Stimulated activated CD4-positive, alpha-beta T cell treated with anti-CD3 and anti-CD28 coated beads, Interleukin-4, amount 100 ng/mL, for 48 hours (primary cell): ENCODE data around the gene PCDH9.

Experiments used
- DNase-seq, 2 donors: peaks; one replicate each; pipeline ENCODE4 v3.0.0-alpha.2; 2020; ENCODE audit warnings: low read depth in 2 of 2

The PCDH9 gene

DNA sequence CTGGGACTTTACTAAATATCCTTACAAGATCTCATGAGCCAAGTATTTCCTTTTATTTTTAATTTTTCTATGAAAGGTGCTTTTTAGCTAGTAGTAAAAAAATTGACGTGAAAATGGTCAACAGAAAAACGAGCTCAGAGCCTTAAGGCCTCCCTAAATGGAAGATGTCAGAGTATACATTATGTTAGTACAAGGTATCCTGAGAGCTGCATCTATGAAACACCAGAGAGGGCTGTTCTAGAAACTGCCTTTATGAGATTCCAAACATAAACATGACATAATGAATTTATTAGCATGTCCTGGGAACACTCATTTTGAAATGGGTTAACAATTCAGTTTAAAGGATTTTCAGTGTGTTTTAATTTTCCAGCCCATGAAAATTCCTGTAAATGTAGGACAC is 146.6 kb downstream of the PCDH9 start:
- no peak for DNase-seq

DNA sequence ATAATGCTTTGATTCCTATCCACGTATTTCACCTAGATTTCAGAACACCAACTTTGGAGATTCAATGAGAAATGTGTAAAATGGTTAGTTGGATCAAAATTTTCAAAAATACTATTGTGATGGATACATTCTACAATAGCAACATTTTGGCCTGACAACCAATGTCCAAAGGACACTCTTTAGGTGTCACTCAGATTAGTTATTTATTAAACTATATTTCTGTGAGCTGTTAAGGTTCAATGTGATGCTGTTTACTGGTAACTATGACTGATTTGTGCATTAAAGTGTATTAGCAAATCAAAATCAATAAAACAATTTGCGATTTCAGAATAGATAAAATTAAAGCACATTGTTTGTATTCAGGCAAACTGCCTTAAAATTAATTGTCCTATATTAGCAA is 149.8 kb downstream of the PCDH9 start:
- no peak for DNase-seq

DNA sequence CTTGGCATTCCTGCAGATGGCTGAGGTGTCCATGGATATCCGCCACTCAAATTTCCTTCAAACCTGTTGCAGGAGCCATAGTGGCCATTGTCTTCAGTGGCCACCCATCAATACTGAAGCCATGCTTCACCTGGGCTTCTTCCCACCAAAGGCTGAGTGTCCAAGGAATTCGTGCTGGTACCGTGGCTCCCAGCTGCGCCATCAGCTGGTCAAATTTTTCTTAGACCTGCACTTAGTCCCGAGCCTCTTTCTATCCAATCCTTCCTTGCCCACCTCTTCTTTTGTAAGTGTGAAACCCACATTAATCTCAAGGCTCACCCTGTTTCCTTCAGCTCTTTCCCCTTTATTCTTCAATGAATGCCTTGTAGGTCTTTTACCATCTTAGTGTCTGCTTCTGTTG is 152.1 kb downstream of the PCDH9 start:
- DNase-seq = no peak

DNA sequence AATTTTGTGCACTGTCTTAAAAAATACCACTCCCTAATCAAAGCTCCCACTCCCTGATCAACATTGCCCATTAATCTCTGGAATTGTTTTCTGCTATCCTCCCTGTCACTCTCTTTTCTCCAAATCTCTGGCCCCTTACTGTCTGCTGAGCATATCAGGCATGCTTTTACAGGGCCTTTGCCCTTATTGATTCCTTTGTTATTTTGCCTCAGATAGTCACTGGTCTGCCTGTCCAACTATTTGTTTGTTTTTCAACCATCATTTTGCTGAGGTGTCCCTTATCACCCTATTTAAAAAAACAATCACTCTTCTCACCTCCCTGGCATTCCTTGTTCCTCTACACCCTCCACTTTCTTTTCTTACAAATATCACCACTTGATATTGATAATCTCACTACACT is 153.0 kb downstream of the PCDH9 start:
- no peak for DNase-seq

DNA sequence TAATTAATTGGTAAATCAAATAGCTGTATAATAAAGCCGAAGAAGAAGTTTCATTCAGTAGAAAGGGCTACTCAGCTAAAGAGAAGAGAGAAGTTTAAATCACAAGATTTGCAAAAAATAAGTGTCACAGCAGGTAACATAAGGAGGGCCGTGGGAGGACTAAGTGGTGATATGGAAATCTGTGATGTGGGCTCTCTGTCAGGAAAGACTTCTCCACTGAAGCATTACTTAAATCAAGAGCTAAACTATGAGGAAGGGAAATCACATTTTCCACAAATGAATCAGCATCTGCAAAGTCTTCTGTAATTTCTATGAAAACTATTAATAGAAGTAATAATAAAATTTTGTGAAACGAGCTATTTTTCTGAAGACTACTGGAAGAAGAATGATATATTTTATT is 153.8 kb downstream of the PCDH9 start:
- no peak for DNase-seq

DNA sequence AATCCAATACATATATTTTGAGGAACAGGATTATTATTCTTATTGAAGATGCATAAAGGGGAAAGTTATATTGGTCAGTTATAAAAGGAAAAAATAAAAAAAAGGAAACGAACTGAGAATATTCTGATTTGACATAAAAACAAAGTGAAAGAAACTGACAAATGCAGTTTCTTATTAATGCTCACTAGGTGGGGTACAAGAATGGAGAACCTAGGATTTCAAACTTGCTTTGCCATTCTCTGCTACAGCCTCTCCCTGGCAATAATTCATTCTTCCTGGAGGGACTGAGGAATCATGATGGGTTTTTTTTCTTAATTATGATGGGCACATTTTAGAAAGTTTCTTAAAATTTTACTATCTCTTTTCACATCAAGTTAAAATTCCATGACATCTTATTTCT is 154.9 kb downstream of the PCDH9 start:
- no peak for DNase-seq

DNA sequence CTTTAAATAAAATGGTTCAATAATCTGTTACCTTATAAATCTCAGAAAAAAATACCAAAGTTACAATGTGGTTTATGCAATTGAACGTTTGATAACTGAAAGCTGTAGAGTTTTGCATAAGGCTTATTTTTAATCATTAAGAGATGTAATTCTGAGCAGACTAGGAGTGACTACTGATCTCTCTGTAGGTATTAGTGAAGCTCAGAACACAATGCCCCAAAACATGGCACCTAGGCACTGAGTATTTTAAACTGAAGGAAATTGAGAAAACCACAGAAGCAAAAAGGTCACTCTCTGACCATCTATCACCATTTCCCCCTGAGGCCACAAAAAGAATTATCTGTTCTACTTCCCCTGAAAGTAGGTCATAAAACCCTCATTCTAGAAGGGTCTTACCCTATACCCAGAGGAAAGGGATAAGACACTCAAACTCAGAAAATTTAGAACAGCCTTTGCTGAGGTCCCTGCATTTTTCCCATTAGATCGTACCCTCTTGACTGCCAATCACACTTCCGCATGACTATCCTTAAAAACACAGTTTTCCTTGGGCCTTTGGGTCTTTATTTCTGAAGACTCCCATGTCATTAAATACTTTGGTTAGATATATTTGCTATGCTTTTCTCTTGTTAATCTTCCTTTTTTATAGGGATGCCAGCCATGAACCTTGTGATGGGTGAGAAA is 158.1 kb downstream of the PCDH9 start:
- no peak for DNase-seq

DNA sequence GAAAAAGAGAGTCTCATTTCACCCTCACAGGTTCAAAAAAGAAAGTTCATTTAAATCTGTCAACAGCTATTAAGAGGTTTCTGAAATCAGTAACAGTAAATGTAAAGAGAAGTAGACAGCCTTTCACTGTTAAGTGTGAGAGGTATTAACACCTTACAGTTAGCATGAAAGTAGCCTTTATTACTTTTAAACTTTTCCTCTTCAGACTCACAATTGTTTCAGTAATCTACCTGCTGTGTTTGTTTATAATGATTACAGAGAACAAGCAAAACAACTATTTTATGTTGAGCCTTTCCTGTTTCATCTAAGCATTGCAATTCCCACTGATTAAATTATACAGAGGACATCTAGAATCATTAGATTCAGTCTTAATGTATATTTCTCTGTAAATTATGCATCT is 159.8 kb downstream of the PCDH9 start:
- DNase-seq = no peak

DNA sequence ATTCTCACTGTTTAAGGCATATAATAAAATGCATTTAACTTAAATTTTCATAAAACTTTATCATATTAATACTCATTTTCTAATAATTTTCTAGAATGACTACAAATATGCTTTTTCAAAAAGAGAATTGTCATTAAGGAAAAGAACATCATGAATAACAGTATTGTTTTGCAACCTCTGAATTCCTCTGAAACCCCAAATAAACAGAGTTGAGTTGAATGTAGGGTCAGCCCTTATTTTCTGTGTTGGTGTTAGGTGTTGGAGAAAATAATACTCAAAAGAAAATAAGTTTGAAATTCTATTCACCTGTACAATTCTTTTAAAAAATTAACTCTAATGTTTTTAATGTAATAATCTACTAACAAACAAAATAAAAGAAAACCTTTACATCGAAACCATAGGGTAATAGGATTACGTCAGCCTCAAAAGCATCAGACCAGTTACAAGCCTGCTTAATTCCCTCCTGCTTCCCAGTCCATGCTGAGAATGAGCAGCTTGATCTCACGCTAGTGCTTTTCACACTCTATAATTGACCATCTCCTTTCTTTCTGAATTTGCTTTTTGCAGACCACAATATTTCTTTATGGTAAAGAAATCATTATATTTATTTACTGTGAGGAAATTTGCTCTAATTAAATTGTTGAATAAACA is 160.9 kb downstream of the PCDH9 start:
- no peak for DNase-seq

DNA sequence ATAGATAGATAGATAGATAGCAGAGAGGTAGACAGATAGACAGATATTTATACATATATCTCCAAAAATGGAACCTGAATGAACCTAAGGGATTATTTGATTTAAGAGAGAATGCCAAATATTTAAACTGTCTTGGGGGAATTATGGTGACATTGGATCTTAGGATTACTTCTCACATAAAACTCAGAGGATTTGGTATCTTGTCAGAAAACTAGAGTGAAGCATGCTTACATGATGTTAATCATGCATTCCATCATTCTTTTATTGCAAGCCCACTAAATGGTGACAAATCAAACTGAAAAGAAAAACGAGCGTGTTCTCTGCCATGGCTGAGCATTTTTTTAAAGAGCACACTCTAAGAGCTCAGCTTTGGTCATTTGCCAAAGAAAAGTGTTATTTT is 165.2 kb downstream of the PCDH9 start:
- DNase-seq = no peak

DNA sequence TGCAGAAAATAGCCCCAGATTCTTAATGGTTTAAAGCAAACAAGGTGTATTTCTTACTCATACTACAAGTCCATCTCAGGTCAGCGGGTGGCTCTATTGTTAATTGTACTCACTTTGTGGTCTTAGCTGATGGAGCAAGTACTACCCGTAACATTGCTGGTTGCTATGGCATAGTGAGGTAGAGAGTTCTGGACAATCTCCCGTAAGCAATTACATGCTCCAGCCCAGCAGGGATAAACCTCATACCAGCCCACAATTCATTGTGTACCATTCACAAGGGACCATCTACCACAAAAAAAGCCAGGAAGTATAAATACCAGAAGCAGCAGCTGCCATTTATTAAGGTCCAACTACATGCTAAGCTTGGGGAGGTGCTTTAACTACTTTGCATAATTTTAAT is 167.1 kb downstream of the PCDH9 start:
- DNase-seq = no peak

DNA sequence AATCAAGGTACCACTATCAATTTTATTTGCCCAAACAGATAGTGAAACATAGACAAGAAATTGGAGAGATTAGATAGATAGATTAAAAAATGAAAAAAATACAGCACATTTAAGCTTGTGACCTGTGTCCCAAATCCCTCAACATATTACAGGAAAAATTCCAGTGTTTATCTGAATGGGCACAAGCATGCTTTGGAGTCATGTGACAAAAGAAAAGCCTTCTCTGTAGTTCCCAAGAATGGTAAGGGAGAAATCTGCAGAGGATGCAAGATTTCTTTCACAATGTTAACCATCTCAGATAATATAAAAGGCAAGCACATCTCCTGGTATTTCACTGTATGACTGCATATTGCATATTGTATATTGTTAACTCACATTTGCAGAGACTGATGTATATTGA is 168.0 kb downstream of the PCDH9 start:
- DNase-seq = no peak

DNA sequence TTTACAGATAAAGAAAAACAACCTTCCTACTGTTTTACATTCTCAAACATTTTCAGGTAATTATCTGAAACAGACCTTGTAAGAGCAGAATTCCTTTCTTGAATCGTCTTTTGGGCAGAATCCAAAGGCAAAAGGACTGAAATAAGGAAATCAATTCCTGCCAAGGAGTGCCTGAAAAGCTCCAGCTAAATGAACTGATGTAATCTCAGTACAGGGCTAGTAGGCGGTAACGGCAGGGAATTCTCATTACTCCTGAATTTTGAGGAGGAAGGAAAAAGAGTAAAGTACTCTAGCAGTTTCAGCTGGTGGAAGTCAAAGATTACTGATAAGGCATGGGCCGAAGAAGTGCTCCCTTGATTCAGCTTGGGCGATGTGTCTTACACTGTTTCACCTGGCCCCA is 168.4 kb downstream of the PCDH9 start:
- no peak for DNase-seq

DNA sequence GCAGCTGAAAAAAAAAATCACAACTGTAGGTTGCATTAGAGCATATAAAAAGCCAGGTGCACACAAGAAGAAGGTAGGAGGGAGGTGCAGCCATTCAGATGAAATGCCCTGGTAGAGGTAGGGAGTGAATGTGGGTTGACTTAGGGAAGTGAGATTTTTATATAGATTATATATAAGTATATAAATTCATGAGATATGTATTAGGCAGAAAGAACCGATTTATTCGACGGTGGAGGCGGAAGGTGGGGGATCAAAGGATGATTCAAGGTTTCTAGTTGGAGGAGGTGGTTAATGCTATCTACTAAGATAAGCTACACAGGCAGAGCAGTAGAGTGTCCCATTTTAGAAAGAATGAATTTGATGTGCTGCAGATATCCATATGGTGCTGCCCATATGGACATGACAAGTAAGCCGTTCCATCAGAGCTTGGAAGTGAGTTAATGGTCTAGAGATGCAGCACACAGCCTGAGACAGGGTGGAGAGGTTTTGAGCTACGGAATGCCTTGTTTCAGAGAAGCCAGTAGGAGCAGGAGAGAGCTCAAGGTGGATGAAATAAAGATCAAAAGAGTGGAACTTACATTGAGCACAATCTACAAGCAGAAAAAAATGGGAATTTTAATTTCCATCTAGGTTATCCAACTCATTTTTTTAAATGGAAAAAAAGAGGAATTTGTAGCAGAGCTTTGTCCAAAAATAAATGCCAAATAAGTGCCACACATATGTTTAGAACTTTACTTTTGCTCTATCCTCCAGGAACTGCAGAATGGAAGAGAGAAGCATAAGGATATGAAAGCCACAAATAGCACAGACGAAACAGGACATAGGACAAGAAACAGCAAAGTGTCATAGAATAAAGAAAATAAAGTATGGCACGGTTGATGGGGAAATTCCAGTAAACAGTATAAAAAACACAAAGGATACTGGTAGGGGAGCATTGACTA is 177.3 kb downstream of the PCDH9 start:
- DNase-seq = no peak

DNA sequence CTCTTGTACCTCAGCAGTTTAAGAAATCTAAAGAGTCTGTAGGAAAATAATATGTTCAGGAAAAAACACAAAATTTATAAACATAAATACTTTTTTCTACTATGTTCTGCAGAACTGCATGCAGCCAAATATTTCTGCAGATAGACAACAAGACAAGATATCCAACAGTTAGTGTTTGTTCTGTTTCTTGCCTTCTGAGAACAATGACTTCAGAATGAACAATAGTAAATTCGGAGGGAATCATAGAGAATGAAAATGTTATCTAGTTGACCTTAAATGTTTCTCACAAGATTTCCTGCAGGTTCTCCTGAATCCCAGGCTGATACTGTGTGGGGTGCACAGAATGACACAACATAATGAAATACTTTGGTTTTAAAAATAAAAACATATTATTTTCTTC is 180.4 kb downstream of the PCDH9 start:
- DNase-seq = no peak

DNA sequence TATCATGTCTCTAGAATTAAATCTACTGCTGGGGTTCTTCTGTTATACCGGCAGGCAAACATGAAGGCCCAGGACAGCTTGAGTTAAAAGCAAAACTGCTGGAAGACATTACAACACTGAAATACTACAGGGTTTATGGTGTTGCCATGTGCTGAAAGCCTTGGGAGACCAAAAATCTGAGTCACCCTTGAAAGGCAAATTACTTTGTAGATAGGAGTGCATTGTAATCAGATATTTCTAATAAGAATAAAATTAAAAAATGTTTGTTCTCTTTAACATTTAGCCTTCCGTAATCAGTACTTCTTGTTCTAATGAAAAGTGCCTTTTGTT is 181.3 kb downstream of the PCDH9 start:
- no peak for DNase-seq

DNA sequence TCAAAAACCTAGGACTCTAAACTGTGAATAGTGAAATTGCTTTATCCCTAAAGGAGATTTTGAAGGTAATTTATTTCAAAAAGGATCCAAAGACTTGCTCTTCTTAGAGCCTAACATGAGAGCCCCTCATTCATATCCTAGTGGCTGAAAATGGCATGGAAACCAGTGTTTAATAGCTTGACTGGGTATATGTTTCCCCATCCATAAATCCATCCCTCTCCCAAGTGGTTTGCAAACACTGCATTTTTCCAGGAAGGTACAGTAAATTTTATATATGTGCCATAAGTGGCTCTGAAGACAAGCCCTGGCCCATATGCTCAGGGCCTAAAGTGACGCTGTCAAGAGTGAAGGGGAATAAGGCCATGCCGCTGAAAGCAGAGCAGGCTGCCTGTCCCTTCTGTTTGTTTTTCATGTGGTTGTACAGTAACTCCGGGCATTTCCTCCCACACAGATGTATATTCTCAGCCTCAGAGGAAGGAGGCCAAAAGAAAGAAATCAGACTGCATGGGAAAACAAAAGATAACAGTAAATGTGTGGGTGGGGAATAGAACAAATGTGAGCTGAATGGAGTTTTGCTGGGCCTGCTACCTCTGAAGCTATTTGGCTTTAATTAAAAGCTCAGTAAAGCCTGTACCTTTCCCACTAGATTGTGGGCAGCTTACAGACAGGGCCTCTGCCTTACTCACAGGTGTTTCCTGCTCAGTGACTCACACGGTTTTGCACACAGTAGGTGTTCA is 181.9 kb downstream of the PCDH9 start:
- no peak for DNase-seq

DNA sequence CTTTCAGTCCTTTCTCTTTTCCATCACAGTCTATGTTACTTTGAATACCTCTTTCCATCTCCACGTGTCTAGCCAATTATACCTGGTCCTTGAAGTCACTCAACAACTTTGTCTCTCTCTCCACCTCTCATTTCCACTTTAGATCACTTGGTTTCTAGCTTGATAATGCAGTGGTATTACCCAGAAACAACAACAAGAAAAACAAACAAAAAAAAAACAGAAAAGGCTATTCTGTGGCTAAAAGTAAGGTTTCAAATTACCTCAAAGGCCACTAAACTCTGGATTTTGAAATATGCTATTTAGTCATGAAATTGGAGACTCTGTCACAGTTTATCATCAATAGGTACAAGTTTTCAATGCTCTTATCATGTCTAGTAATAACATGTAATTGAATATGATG is 184.8 kb downstream of the PCDH9 start:
- DNase-seq = no peak

DNA sequence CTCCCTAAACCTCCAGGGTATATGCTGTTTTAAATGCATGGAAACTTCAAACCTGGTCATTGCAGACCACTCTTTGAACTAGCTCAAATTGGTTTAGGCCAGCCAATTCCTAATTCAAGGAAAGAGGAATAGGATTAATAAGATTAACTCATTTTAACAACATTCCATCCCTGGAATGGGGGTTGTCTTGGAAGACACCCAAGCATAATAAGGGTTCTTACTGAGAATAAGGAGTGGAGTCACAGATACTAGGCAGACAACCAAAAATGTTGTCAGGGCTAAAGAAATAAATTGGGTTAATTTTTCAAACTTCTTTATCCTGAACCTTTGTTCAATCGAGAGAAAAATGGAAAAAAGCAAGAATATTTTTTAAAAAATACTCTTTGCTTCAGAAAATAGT is 186.2 kb downstream of the PCDH9 start:
- DNase-seq = no peak

DNA sequence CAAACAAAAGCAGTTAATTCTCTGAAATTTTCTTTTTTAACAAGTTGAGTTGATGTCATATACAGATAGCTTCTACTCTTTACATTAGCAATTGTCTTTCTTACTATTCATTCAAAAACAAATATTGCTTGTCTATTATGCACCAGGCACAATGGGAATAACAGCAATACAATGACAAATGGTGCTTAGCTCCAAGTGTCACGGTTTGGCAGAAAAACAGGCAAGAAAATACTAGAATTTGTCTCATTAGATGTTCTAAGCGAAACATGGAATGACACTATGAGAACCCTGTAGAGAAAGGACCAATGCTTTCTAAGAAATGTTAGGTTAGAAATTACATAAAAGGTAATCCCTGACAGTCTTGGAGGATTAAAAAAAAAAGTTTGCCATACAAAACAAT is 187.6 kb downstream of the PCDH9 start:
- DNase-seq = no peak

DNA sequence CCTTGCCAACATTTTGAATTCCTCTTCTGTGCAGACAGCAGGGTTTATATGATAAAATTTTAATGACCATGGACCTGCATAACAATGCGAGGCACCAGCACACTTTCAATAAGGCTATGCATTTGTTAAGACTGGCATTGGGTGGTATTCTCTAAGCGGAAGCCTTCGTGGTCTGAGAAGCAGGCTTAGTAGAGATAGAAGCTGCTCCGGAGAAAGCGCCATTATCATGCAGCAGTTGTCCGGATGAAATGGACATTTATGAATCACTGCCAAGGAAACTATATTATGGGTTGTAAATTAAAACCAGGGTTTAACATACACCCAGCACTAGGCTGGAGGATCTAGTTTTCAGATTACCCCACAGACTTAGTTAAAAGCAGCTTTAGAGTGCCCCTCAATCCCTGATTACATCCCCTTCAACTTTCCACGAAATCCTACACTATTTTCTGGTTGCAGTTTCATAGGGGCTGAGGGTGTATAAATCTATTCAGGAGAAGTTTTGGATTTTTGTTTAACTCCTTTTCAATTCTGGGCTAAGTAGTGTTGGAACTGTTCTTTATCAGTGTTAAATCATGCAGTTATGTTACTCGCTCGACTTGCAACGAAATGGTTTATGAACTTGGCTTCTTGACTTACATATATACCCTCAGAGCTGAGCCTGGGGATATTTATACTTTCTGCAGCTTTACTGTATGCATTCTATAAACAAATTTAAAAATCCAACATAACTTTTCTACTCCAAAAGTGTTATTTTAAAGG is 193.3 kb downstream of the PCDH9 start:
- DNase-seq = no peak

DNA sequence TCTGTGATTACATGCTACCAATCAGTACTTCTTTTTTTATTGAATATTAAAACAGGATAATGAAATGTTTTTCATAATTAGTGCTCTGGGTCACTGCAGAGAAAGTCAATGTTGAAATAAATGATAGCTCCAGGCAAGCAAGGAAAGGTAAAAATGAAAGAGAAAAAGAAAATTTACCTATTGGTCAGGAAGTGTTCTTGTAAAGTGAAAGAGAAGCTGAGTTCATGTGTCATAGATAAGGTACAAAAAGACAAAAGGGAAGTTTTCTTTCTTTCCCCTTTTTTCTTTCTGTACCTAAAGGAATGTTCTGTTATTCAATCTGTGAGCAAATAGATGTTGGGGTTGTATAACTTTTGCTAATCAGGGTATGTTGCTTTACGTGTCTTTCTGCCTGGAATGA is 197.0 kb downstream of the PCDH9 start:
- no peak for DNase-seq
